Stimulated activated CD4-positive, alpha-beta T cell treated with anti-CD3 and anti-CD28 coated beads, TNF-alpha, amount 100 ng/mL, for 4 hours (primary cell): ENCODE measurements around the gene MEG3.

ENCODE experiments used
- DNase-seq, 3 experiments: peaks; one replicate each; pipeline ENCODE4 v3.0.0-alpha.2; 2020; ENCODE audit warnings: low read depth in 3 of 3

MEG3 gene

GRCh38 chr14:100846309-100846859, 20.5 kb downstream of the MEG3 start:
- no peak for DNase-seq

- no peak for DNase-seq
Measured at GRCh38 chr14:100849115-100849781, 23.3 kb downstream of the MEG3 start.

- peak; percentile 49 to 67 (median 61) for DNase-seq
Measured at GRCh38 chr14:100850841-100851585, 25.1 kb downstream of the MEG3 start.

- DNase-seq: no peak
Measured at GRCh38 chr14:100851586-100851916, 25.6 kb downstream of the MEG3 start.

GRCh38 chr14:100851946-100852620, 26.2 kb downstream of the MEG3 start:
- DNase-seq: no peak

GRCh38 chr14:100854435-100854834, 28.5 kb downstream of the MEG3 start:
- no peak for DNase-seq

- no peak for DNase-seq
Measured at GRCh38 chr14:100855256-100855930, 29.5 kb downstream of the MEG3 start.

- no peak for DNase-seq
Measured at GRCh38 chr14:100856056-100856950, 30.4 kb downstream of the MEG3 start.

GRCh38 chr14:100857233-100857922, 31.5 kb downstream of the MEG3 start:
- DNase-seq: no peak

GRCh38 chr14:100857923-100858837, 32.3 kb downstream of the MEG3 start:
- DNase-seq: no peak

- DNase-seq: no peak
Measured at GRCh38 chr14:100858838-100859220, 32.9 kb downstream of the MEG3 start.

- DNase-seq: no peak
Measured at GRCh38 chr14:100859781-100860180, 33.9 kb downstream of the MEG3 start.

GRCh38 chr14:100860556-100861187, 34.8 kb downstream of the MEG3 start:
- no peak for DNase-seq

- DNase-seq: no peak
Measured at GRCh38 chr14:100861188-100861936, 35.4 kb downstream of the MEG3 start.

- no peak for DNase-seq
Measured at GRCh38 chr14:100861937-100862247, 36.0 kb downstream of the MEG3 start.

GRCh38 chr14:100862277-100862676, 36.4 kb downstream of the MEG3 start:
- no peak for DNase-seq

- no peak for DNase-seq
Measured at GRCh38 chr14:100862793-100863192, 36.9 kb downstream of the MEG3 start.

GRCh38 chr14:100864206-100864605, 38.3 kb downstream of the MEG3 start:
- no peak for DNase-seq
